ENCODE data around the gene POLE. TPM values are rescaled to one million over a fixed set of nuclear protein-coding genes. Genes with fewer than 3 reads are reported as not detected.

The POLE gene
- total and polyA plus RNA-seq, 10 of the 15 experiments (the other 5 are each of a cell fraction or from before 2014, with no cell fraction given): 2.3 to 103 (median 37.1) TPM

- H3K4me3 ChIP-seq: no peak overlapping the region
- CTCF ChIA-PET: no interaction called here
- H3K4me2 ChIP-seq (ENCODE audit: control insufficient read depth, insufficient read depth): no peak overlapping the region
- no peaks in the 10 kb centered on the region; the same call in 1 of the 2 replicates for H3K4me1 ChIP-seq (ENCODE audit: control insufficient read depth, insufficient read depth, low read length)
- H2AFZ ChIP-seq (ENCODE audit: control insufficient read depth, low read depth, low read length): no peak overlapping the region
- FAIRE-seq (no peak), ATAC-seq (no peak), DNase-seq (ENCODE audit: low read depth, low spot score) (no peak)
- TF ChIP-seq BHLHE40 (IDR thresholded peaks at IDR 0.05; ENCODE audit: borderline replicate concordance in 1 of 2, low read depth in 2 of 2, low read length in 1 of 2) (no peak), MYB (IDR thresholded peaks at IDR 0.05; ENCODE audit: borderline replicate concordance, low read depth, low read length) (no peak), KLF5 (IDR thresholded peaks at IDR 0.05; ENCODE audit: partially characterized antibody) (no peak), POU2F2 (IDR thresholded peaks at IDR 0.05; ENCODE audit: borderline replicate concordance, low read depth, low read length) (no peak)
- in situ Hi-C loops (cut with MboI): no loop called here
- H3K27me3 ChIP-seq (replicated peaks in 1 of 2; ENCODE audit: control insufficient read depth in 2 of 2, insufficient read depth in 2 of 2, low read length in 1 of 2): no peaks in the 10 kb centered on the region
- no peaks in the 10 kb centered on the region; the same call in 1 of the 2 replicates for H4K20me1 ChIP-seq (ENCODE audit: control insufficient read depth, insufficient read depth)
- SMC1A ChIA-PET (ENCODE audit: uncharacterized antibody, unreplicated experiment): no interaction called here
- no peaks in the 10 kb centered on the region for H3K9me3 ChIP-seq (replicated peaks; ENCODE audit: control insufficient read depth, insufficient read depth, low read length)
- H3K9ac ChIP-seq (ENCODE audit: control insufficient read depth, insufficient read depth, low read length): no peak overlapping the region
- 97% methylated on average over 11 of the region's 11 CpGs for WGBS (ENCODE audit: insufficient coverage, insufficient replicate concordance, low lambda C conversion rate, missing lambda C conversion rate)
- H3K36me3 ChIP-seq (ENCODE audit: control insufficient read depth in 2 of 2, insufficient read depth in 2 of 2, low read length in 1 of 2): peaks cover 17 to 40% of the 10 kb centered on the region in 2 experiments
- no TSS peak for BruUV-seq (replicated peaks)
- intact Hi-C loops (cut with micrococcal nuclease; ENCODE audit: unreplicated experiment): no loop called here
- peaks cover 36% of the 10 kb centered on the region for H3K79me2 ChIP-seq (ENCODE audit: control insufficient read depth, insufficient read depth, low read length)
- POLR2A ChIA-PET: no interaction called here
- RAD21 ChIA-PET (ENCODE audit: unreplicated experiment): no interaction called here
- no peak overlapping the region for H3K27ac ChIP-seq (ENCODE audit: control insufficient read depth, insufficient read depth)
Observed at GRCh38 chr12:132716356-132716755, 29.2 kb upstream of the POLE start.

- Histone ChIP-seq H3K27me3 (replicated peaks in 1 of 2; ENCODE audit: control insufficient read depth in 2 of 2, insufficient read depth in 2 of 2, low read length in 1 of 2) (no peaks in the 10 kb centered on the region), H3K79me2 (ENCODE audit: control insufficient read depth, insufficient read depth, low read length) (peaks cover 41% of the 10 kb centered on the region), H3K9me3 (replicated peaks; ENCODE audit: control insufficient read depth, insufficient read depth, low read length) (no peaks in the 10 kb centered on the region), H3K4me1 (ENCODE audit: control insufficient read depth, insufficient read depth, low read length) (no peaks in the 10 kb centered on the region; the same call in 1 of the 2 replicates), H3K4me3 (no peak overlapping the region), H4K20me1 (ENCODE audit: control insufficient read depth, insufficient read depth) (no peaks in the 10 kb centered on the region; the same call in 1 of the 2 replicates), H3K4me2 (ENCODE audit: control insufficient read depth, insufficient read depth) (no peak overlapping the region), H3K9ac (ENCODE audit: control insufficient read depth, insufficient read depth, low read length) (no peak overlapping the region), H3K27ac (ENCODE audit: control insufficient read depth, insufficient read depth) (no peak overlapping the region), H3K36me3 (ENCODE audit: control insufficient read depth in 2 of 2, insufficient read depth in 2 of 2, low read length in 1 of 2) (peaks cover 16 to 39% of the 10 kb centered on the region in 2 experiments), H2AFZ (ENCODE audit: control insufficient read depth, low read depth, low read length) (no peak overlapping the region)
- no TSS peak for BruUV-seq (replicated peaks)
- ChIA-PET CTCF (no interaction called here), SMC1A (ENCODE audit: uncharacterized antibody, unreplicated experiment) (no interaction called here), RAD21 (ENCODE audit: unreplicated experiment) (no interaction called here), POLR2A (no interaction called here)
- no peak for ATAC-seq
- intact Hi-C loops (cut with micrococcal nuclease; ENCODE audit: unreplicated experiment): no loop called here
- no peak for FAIRE-seq
- DNase-seq (ENCODE audit: low read depth, low spot score): no peak
- in situ Hi-C loops (cut with MboI): no loop called here
- WGBS (ENCODE audit: insufficient coverage, insufficient replicate concordance, low lambda C conversion rate, missing lambda C conversion rate): 93% methylated on average over 9 of the region's 9 CpGs
- TF ChIP-seq IKZF1 (conservative IDR thresholded peaks at IDR 0.05) (no peak), MTA3 (IDR thresholded peaks at IDR 0.05; ENCODE audit: borderline replicate concordance, low read length) (no peak), E4F1 (IDR thresholded peaks at IDR 0.05; ENCODE audit: borderline replicate concordance, partially characterized antibody) (no peak), ZNF384 (IDR thresholded peaks at IDR 0.05; ENCODE audit: borderline replicate concordance, low read depth, low read length) (no peak), CTCF (IDR thresholded peaks at IDR 0.05 in 2 of 3, conservative IDR thresholded peaks at IDR 0.05 in 1 of 3; ENCODE audit: control insufficient read depth in 2 of 3, extremely low read depth in 1 of 3, insufficient read depth in 1 of 3, low read depth in 3 of 3, low read length in 3 of 3) (no peak), E2F4 (IDR thresholded peaks at IDR 0.05; ENCODE audit: low read depth, low read length) (no peak), RBBP5 (conservative IDR thresholded peaks at IDR 0.05) (no peak), CREM (IDR thresholded peaks at IDR 0.05; ENCODE audit: low read depth) (no peak), SP1 (IDR thresholded peaks at IDR 0.05; ENCODE audit: low read depth, low read length) (no peak), BHLHE40 (IDR thresholded peaks at IDR 0.05; ENCODE audit: borderline replicate concordance in 1 of 2, low read depth in 2 of 2, low read length in 1 of 2) (no peak)
Observed at GRCh38 chr12:132715874-132716273, 28.7 kb upstream of the POLE start.

All from GM12878 (cell line).